ENCODE measurements around the gene GAL3ST1.

GAL3ST1 gene

DNA sequence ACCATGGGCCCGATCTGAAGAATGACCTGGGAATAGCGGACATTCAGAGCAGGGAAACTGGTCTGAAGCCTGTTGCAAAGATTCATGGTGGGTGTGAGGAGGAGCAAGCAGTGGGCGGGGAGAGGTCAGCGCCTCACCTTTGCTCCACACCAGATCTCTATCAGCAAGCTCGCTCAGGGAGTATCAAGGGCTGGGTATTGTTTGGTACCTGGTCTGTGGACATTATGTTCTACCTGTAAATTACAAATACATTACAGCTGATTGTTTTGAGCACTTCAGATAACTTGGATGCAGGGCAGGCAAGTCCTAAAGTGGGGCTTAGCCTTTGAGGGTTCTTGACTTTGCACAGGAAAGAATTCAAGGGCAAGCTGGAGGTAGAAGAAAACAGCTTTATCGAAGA lies 58.2 kb downstream of the GAL3ST1 start:
- H3K4me2 ChIP-seq (ENCODE audit: low read depth, low read length, poor library complexity, severe bottlenecking): no peak overlapping the region
- no peaks in the 10 kb centered on the region for H4K20me1 ChIP-seq (ENCODE audit: insufficient read depth, low read length, poor library complexity, severe bottlenecking)
- H2AFZ ChIP-seq (ENCODE audit: low read length): no peak overlapping the region
- no peak overlapping the region for H3K9ac ChIP-seq (ENCODE audit: low read depth, low read length, poor library complexity, severe bottlenecking)
- no peaks in the 10 kb centered on the region for H3K9me3 ChIP-seq (ENCODE audit: insufficient read depth, low read depth, low read length)
- no peaks in the 10 kb centered on the region for H3K36me3 ChIP-seq (ENCODE audit: insufficient read depth, low read length)
- H3K79me2 ChIP-seq (ENCODE audit: insufficient read depth, low read length): no peaks in the 10 kb centered on the region
- no peaks in the 10 kb centered on the region for H3F3A ChIP-seq (ENCODE audit: low read depth)
- H3K4me1 ChIP-seq (ENCODE audit: insufficient read depth, low read length, poor library complexity, severe bottlenecking): no peaks in the 10 kb centered on the region
- no peaks in the 10 kb centered on the region for H3K27me3 ChIP-seq (ENCODE audit: insufficient read depth, low read length, poor library complexity, severe bottlenecking)
- TF ChIP-seq, protein P1, sequence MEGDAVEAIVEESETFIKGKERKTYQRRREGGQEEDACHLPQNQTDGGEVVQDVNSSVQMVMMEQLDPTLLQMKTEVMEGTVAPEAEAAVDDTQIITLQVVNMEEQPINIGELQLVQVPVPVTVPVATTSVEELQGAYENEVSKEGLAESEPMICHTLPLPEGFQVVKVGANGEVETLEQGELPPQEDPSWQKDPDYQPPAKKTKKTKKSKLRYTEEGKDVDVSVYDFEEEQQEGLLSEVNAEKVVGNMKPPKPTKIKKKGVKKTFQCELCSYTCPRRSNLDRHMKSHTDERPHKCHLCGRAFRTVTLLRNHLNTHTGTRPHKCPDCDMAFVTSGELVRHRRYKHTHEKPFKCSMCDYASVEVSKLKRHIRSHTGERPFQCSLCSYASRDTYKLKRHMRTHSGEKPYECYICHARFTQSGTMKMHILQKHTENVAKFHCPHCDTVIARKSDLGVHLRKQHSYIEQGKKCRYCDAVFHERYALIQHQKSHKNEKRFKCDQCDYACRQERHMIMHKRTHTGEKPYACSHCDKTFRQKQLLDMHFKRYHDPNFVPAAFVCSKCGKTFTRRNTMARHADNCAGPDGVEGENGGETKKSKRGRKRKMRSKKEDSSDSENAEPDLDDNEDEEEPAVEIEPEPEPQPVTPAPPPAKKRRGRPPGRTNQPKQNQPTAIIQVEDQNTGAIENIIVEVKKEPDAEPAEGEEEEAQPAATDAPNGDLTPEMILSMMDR (conservative IDR thresholded peaks at IDR 0.05; ENCODE audit: low read length): no peak
- no peak for TF ChIP-seq EZH2phosphoT487 (IDR thresholded peaks at IDR 0.05; ENCODE audit: borderline replicate concordance)
- no peak overlapping the region for H3K4me3 ChIP-seq (ENCODE audit: low read length, poor library complexity, severe bottlenecking)
- H3K9me2 ChIP-seq (replicated peaks; ENCODE audit: low read depth, low read length): no peaks in the 10 kb centered on the region

DNA sequence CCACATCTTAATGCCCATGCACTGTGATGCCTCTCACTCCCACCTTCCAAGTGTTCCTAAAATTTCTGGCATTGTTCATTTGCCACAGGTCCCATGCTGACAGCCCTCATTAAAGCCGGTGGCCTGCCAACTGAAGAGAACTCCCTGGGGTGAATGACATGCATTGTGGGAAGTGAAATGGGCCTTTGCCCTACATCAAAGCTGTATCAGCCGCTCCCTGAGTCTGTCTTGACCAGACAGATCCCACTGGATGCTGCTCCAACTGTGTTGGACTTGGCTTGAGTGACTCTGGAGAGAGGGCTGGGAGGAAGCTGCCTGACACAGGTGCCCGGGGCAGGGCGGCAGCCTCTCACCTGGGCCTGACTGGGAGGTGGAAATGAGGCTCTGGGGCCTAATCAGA lies 60.2 kb downstream of the GAL3ST1 start:
- TF ChIP-seq EZH2phosphoT487 (IDR thresholded peaks at IDR 0.05; ENCODE audit: borderline replicate concordance): no peak
- TF ChIP-seq, protein P1 (conservative IDR thresholded peaks at IDR 0.05; ENCODE audit: low read length): no peak
- H3K4me1 ChIP-seq (ENCODE audit: insufficient read depth, low read length, poor library complexity, severe bottlenecking): no peaks in the 10 kb centered on the region
- H3K79me2 ChIP-seq (ENCODE audit: insufficient read depth, low read length): no peaks in the 10 kb centered on the region
- no peak overlapping the region for H3K4me2 ChIP-seq (ENCODE audit: low read depth, low read length, poor library complexity, severe bottlenecking)
- no peak overlapping the region for H3K4me3 ChIP-seq (ENCODE audit: low read length, poor library complexity, severe bottlenecking)
- H3F3A ChIP-seq (ENCODE audit: low read depth): no peaks in the 10 kb centered on the region
- H3K9me3 ChIP-seq (ENCODE audit: insufficient read depth, low read depth, low read length): no peaks in the 10 kb centered on the region
- H3K36me3 ChIP-seq (ENCODE audit: insufficient read depth, low read length): no peaks in the 10 kb centered on the region
- H3K9me2 ChIP-seq (replicated peaks; ENCODE audit: low read depth, low read length): no peaks in the 10 kb centered on the region
- no peaks in the 10 kb centered on the region for H4K20me1 ChIP-seq (ENCODE audit: insufficient read depth, low read length, poor library complexity, severe bottlenecking)
- H3K9ac ChIP-seq (ENCODE audit: low read depth, low read length, poor library complexity, severe bottlenecking): no peak overlapping the region
- H2AFZ ChIP-seq (ENCODE audit: low read length): no peak overlapping the region
- no peaks in the 10 kb centered on the region for H3K27me3 ChIP-seq (ENCODE audit: insufficient read depth, low read length, poor library complexity, severe bottlenecking)

DNA sequence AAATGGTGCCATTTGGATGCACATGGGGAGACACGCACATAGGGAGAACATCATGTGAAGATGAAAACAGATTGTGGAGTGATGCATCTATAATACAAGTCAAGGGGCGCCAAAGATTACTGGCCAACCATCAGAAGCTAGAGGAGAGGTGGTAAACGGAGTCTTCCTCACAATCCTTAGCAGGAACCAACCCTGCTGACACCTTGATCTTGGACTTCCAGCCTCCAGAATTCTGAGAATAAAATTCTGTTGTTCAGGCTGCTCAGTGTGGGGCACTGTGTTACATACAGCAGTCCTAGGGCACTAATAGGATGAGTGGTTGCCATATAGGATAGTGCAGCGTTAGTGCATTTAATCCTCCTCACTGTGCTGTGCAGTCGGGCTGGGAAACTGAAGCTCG lies 61.0 kb downstream of the GAL3ST1 start:
- Histone ChIP-seq H3K4me2 (ENCODE audit: low read depth, low read length, poor library complexity, severe bottlenecking) (no peak overlapping the region), H3K4me3 (ENCODE audit: low read length, poor library complexity, severe bottlenecking) (no peak overlapping the region), H4K20me1 (ENCODE audit: insufficient read depth, low read length, poor library complexity, severe bottlenecking) (no peaks in the 10 kb centered on the region), H3K9me2 (replicated peaks; ENCODE audit: low read depth, low read length) (no peaks in the 10 kb centered on the region), H3K9me3 (ENCODE audit: insufficient read depth, low read depth, low read length) (no peaks in the 10 kb centered on the region), H2AFZ (ENCODE audit: low read length) (no peak overlapping the region), H3K9ac (ENCODE audit: low read depth, low read length, poor library complexity, severe bottlenecking) (no peak overlapping the region), H3F3A (ENCODE audit: low read depth) (no peaks in the 10 kb centered on the region), H3K27me3 (ENCODE audit: insufficient read depth, low read length, poor library complexity, severe bottlenecking) (no peaks in the 10 kb centered on the region), H3K36me3 (ENCODE audit: insufficient read depth, low read length) (no peaks in the 10 kb centered on the region), H3K79me2 (ENCODE audit: insufficient read depth, low read length) (no peaks in the 10 kb centered on the region), H3K4me1 (ENCODE audit: insufficient read depth, low read length, poor library complexity, severe bottlenecking) (no peaks in the 10 kb centered on the region)
- no peak for TF ChIP-seq EZH2phosphoT487 (IDR thresholded peaks at IDR 0.05; ENCODE audit: borderline replicate concordance)
- TF ChIP-seq, protein P1 (conservative IDR thresholded peaks at IDR 0.05; ENCODE audit: low read length): no peak

Measured in Loucy (cell line).